WI38 (cell line): ENCODE measurements around the gene PTCSC3.
A peak's percentile ranks its signal among the peaks of the same experiment; 100 is the strongest.

Experiments used
- H3K4me3 ChIP-seq: 2 replicates; pipeline ENCODE4 v1.5.1; 2011; ENCODE audit warnings: low read depth, mild to moderate bottlenecking, control low read depth, low read length
- TF ChIP-seq, protein P1 (sequence below): IDR thresholded peaks from 2 replicates; pipeline ENCODE4 v1.5.1; 2012; ENCODE audit warnings: low read depth, mild to moderate bottlenecking, control low read depth, low read length

Gene PTCSC3

DNA sequence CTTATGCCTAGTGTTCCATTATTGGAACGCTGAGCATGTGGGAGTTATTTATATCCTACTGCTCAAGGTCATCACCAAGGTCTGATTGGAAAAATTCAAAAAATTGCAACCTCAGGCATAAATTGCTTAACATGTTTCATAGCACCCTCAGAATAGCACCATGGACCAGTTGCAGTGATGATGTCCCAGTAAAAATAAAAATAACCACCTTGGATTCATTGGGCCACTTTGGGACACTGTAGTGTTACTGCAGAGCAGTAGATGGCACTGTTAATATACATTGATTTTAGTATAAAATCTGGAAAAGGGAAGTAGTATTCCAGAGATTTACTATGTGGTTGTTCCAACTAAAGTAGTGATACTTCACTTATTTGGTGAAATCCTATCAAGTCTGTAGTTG lies 31.0 kb upstream of the PTCSC3 start:
- H3K4me3 ChIP-seq = no peak overlapping the region
- TF ChIP-seq, protein P1, sequence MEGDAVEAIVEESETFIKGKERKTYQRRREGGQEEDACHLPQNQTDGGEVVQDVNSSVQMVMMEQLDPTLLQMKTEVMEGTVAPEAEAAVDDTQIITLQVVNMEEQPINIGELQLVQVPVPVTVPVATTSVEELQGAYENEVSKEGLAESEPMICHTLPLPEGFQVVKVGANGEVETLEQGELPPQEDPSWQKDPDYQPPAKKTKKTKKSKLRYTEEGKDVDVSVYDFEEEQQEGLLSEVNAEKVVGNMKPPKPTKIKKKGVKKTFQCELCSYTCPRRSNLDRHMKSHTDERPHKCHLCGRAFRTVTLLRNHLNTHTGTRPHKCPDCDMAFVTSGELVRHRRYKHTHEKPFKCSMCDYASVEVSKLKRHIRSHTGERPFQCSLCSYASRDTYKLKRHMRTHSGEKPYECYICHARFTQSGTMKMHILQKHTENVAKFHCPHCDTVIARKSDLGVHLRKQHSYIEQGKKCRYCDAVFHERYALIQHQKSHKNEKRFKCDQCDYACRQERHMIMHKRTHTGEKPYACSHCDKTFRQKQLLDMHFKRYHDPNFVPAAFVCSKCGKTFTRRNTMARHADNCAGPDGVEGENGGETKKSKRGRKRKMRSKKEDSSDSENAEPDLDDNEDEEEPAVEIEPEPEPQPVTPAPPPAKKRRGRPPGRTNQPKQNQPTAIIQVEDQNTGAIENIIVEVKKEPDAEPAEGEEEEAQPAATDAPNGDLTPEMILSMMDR = peak; percentile 54; the same call in 1 of the 2 replicates

DNA sequence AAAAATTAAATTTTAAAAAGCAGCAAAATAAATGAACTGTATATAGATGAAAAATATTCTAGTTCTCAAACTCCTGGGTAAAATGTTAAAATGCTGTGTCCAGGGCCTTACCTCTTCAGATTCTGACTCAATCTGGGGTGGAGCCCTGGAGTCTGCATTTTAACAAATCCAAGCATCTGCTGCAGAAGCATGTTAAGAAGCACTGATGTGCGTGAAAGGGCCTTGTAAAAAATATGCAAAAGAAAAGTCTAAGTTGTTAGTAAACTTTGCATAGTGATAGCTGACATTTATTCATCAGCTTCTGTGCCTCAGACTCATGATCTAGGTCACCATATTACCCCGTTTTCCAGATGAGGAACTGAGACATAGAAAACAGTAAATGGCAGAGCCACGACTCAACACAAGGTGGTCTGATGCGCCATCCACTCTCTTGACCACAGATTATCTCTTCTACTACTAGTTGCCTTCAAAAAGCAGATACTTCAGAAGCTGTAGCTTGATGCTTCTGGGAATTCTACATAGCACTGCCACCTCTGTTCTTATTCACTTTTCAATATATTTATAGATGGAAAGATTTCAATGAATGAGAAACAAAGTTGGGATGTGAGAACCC lies 28.0 kb upstream of the PTCSC3 start:
- no peak overlapping the region for H3K4me3 ChIP-seq
- TF ChIP-seq, protein P1 = no peak

DNA sequence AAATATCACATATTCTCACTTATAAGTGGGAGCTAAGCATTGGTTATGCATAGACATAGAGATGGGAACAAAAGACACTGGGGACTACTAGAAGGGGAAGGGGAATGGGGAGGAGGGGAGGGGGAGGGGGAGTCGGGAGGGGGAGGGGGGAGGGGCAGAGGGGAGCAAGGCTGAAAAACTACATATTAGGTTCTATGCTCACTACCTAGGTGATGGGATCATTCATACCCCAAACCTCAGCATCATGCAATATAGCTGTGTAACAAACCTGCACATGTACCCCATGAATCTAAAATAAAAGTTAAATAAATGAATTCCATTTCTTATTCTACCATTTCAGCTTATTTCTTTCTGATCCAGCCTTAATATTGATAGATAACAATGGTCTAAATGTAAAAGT lies 21.9 kb upstream of the PTCSC3 start:
- no peak overlapping the region for H3K4me3 ChIP-seq
- TF ChIP-seq, protein P1 = no peak

DNA sequence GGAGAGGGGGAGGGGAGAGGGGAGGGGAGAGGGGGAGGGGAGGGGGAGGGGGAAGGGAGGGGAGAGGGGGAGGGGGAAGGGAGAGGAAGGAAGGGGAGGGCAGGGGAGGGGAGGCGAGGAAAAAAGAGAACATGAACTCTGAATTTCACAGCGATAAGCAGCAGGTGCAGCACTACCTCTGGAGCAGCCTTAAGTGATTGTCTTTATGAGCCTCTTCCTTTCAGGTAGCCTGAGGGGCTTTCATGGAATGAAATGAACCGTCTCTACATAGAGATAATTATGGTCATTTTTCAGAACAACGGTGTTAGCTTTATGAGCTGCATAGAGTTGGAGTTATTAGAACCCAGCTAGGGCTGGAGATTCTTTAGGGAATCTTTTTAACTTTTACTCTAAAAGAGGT lies 18.1 kb upstream of the PTCSC3 start:
- no peak overlapping the region for H3K4me3 ChIP-seq
- TF ChIP-seq, protein P1 = no peak

DNA sequence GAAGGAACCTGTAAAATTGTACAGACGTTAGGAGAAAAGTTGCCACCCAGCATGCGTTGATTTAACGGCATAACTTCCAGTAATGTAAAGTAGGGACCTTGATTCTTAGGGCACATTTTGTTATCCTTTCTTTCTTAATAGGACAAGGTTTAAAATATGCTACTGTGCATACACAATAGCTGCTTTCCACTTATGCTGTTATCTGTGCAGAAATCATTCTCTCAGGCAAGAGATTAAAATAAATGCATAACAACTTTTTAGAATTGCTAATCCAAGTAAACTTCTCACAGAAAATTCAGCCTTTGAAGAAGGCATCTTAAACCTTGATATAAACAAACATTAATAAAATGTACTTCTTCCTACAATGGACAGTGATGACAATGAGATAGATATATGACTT lies 16.0 kb upstream of the PTCSC3 start:
- H3K4me3 ChIP-seq = no peak overlapping the region
- TF ChIP-seq, protein P1 = no peak

DNA sequence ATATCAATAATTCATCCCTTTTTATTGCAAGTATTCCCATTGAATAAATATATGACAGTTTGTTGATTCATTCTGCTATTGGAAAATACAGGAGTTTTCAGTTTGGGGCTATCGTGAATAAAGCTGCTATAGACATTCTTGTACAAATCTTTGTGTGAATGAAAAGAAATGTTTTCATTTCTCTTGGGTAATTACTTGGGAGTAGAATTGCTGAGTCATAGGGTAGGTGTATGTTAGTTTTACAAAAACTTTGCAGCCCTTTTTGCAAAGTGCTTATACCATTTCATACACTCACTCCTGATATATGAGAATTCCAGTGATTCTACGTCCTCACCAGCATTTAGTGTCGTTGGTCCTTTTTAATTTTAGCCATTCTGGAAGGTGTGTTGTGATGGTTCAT lies 6.9 kb upstream of the PTCSC3 start:
- no peak overlapping the region for H3K4me3 ChIP-seq
- TF ChIP-seq, protein P1 = no peak

DNA sequence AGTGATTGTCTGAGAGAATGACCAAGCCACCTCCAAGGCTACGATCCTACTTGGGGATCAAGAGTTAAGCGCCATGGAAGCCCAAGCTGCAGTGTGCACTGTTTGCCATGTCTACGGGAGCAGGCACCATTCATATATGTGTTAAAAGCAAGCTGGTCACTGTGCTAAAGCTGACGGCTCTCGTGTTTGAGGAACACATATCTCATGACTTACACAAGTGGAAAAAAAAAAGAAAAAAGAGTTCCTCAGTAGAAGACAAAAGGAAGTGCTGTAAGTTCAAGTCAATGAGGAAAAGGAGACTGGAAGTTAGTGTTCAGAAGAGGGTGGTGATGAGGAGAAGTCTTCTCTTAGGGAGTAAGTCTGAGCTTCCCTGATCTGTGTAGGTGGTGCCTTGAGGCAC lies 4.9 kb upstream of the PTCSC3 start:
- H3K4me3 ChIP-seq = no peak overlapping the region
- TF ChIP-seq, protein P1 = no peak
